SK-N-SH (cell line): ENCODE measurements around the gene HYAL1. TPM values are rescaled to one million over a fixed set of nuclear protein-coding genes. Genes with fewer than 3 reads are reported as not detected.

Experiments
- CTCF ChIA-PET: fragments of 300-600, 350-600 bp; formaldehyde crosslinking; extraction: SDS; loops from one replicate; lab custom pipeline; 2021; lab: Yijun Ruan, JAX
- POLR2A ChIA-PET: fragments of 350-600 bp; sonication (Branson Sonifier 250); formaldehyde crosslinking; extraction: SDS; loops from one replicate; lab custom pipeline; 2020; ENCODE audit warnings: antibody characterized with exemption, inconsistent platforms; lab: Yijun Ruan, JAX
- DNase-seq: peaks from one replicate; pipeline ENCODE4 v3.0.0; 2012
- H2AFZ ChIP-seq: fragments of 200-600 bp; sonication (generic); 2 replicates; pipeline ENCODE4 v1.8.1; 2016; ENCODE audit warnings: antibody characterized with exemption, mild to moderate bottlenecking, low read depth
- H3F3A ChIP-seq: fragments of 200-600 bp; sonication (generic); replicated peaks from 2 replicates; pipeline ENCODE3; 2016; ENCODE audit warnings: antibody characterized with exemption, mild to moderate bottlenecking; ENCODE audit not compliant: insufficient read depth
- H3K27ac ChIP-seq, 2 experiments: fragments of 200-500 bp in 1 of 2; fragments of 200-600 bp in 1 of 2; sonication (Bioruptor generic) in 1 of 2; sonication (generic), shearing (Covaris generic) in 1 of 2; 2 replicates each; pipeline versions ENCODE4 v1.5.1 to v1.6.1; 2014 to 2016; ENCODE audit warnings: low read depth in 2 of 2, inconsistent platforms in 1 of 2, low read length in 1 of 2, mild to moderate bottlenecking in 1 of 2, mixed read lengths in 1 of 2
- H3K27me3 ChIP-seq: fragments of 200-600 bp; sonication (generic), shearing (Covaris generic); 2 replicates; pipeline ENCODE4 v1.6.1; 2016; ENCODE audit warnings: mixed run types; ENCODE audit not compliant: insufficient read depth
- H3K36me3 ChIP-seq, 2 experiments: fragments of 200-500 bp in 1 of 2; fragments of 200-600 bp in 1 of 2; sonication (Bioruptor generic) in 1 of 2; sonication (generic) in 1 of 2; replicated peaks in 1 of 2; 2 replicates each; pipeline versions ENCODE3 to v1.5.1; 2014 to 2016; ENCODE audit warnings: low read length in 1 of 2, mild to moderate bottlenecking in 1 of 2; ENCODE audit not compliant: insufficient read depth in 2 of 2, control insufficient read depth in 1 of 2
- H3K4me1 ChIP-seq, 2 experiments: fragments of 200-500 bp in 1 of 2; fragments of 200-600 bp in 1 of 2; sonication (Bioruptor generic) in 1 of 2; sonication (generic), shearing (Covaris generic) in 1 of 2; 2 replicates each; pipeline versions ENCODE4 v1.5.1 to v1.6.1; 2014 to 2016; ENCODE audit warnings: low read depth in 1 of 2, low read length in 1 of 2, mixed run types in 1 of 2; ENCODE audit not compliant: insufficient read depth in 2 of 2, control insufficient read depth in 1 of 2
- H3K4me2 ChIP-seq: fragments of 200-600 bp; sonication (generic), shearing (Covaris generic); 2 replicates; pipeline ENCODE4 v1.6.1; 2017; ENCODE audit warnings: mixed run types
- H3K4me3 ChIP-seq, 2 experiments: fragments of 200-500 bp in 1 of 2; fragments of 200-600 bp in 1 of 2; sonication (Bioruptor generic) in 1 of 2; sonication (generic), shearing (Covaris generic) in 1 of 2; 2 replicates each; pipeline versions ENCODE4 v1.5.1 to v1.8.1; 2014 to 2016; ENCODE audit warnings: low read depth in 2 of 2, inconsistent platforms in 1 of 2, low read length in 1 of 2, mild to moderate bottlenecking in 1 of 2, mixed read lengths in 1 of 2, moderate library complexity in 1 of 2
- H3K79me2 ChIP-seq: fragments of 200-600 bp; sonication (generic); 2 replicates; pipeline ENCODE4 v1.8.1; 2017; ENCODE audit warnings: mild to moderate bottlenecking; ENCODE audit not compliant: insufficient read depth
- H3K9ac ChIP-seq: fragments of 200-600 bp; sonication (generic); 2 replicates; pipeline ENCODE4 v1.6.1; 2017; ENCODE audit warnings: mixed run types
- H3K9me2 ChIP-seq: fragments of 200-600 bp; sonication (generic); 2 replicates; pipeline ENCODE4 v1.6.1; 2017; ENCODE audit warnings: mixed run types
- H3K9me3 ChIP-seq: fragments of 200-600 bp; sonication (generic); 2 replicates; pipeline ENCODE4 v1.6.1; 2017; ENCODE audit warnings: mixed run types, mild to moderate bottlenecking, moderate library complexity
- H4K20me1 ChIP-seq: fragments of 200-600 bp; sonication (generic); 2 replicates; pipeline ENCODE4 v1.6.1; 2017; ENCODE audit warnings: mild to moderate bottlenecking, mixed run types; ENCODE audit not compliant: insufficient read depth
- EP300 ChIP-seq, 2 experiments: IDR thresholded peaks; 2 replicates each; pipeline versions ENCODE4 v1.4.0 to v1.6.1; 2012; ENCODE audit warnings: borderline replicate concordance in 1 of 2, low read depth in 1 of 2, low read length in 1 of 2
- GATA2 ChIP-seq: sonication (generic); formaldehyde crosslinking; IDR thresholded peaks from 2 replicates; pipeline ENCODE4 v1.5.0; 2020; ENCODE audit warnings: mild to moderate bottlenecking, missing genetic modification reagents
- IRF3 ChIP-seq: fragments of 150-350 bp; IDR thresholded peaks from 2 replicates; pipeline ENCODE4 v1.6.1; 2016; ENCODE audit warnings: mild to moderate bottlenecking, low read depth, low read length
- JUND ChIP-seq: IDR thresholded peaks from 2 replicates; pipeline ENCODE4 v1.4.0; 2012
- POLR2AphosphoS5 ChIP-seq: IDR thresholded peaks from 2 replicates; pipeline ENCODE4 v1.6.1; 2012; ENCODE audit warnings: low read depth, low read length
- RXRA ChIP-seq: IDR thresholded peaks from 2 replicates; pipeline ENCODE4 v1.4.0; 2012; ENCODE audit warnings: low read depth, mild to moderate bottlenecking, borderline replicate concordance
- WGBS: methylation state at CpG from one replicate; pipeline ENCODE4 v1.1.6; 2017; ENCODE audit warnings: low lambda C conversion rate; 5-methylcytosine and 5-hydroxymethylcytosine counted together
- polyA plus RNA-seq, 3 experiments: library from polyadenylated mRNA; depleted of rRNA; stranded (reverse); fragments of >200 nt; gene quantifications; 2 replicates each; pipeline ENCODE4 v1.2.3, GENCODE V29; 2012
- TF ChIP-seq, protein P1 (sequence below): IDR thresholded peaks from 2 replicates; pipeline ENCODE4 v1.4.0; 2012; ENCODE audit warnings: low read depth
- TF ChIP-seq, protein P2 (sequence below): fragments of 200-600 bp; sonication (generic); IDR thresholded peaks from 2 replicates; pipeline ENCODE4 v1.6.1; 2017; ENCODE audit warnings: antibody characterized with exemption, mild to moderate bottlenecking, moderate library complexity

HYAL1 gene
- polyA plus RNA-seq, 1 of the 3 experiments (the other 2 are of a cell fraction): 0.30 TPM

GRCh38 chr3:50324351-50325112 is 21.2 kb upstream of the HYAL1 start (continued):
- no peak for TF ChIP-seq IRF3
- TF ChIP-seq, protein P1, sequence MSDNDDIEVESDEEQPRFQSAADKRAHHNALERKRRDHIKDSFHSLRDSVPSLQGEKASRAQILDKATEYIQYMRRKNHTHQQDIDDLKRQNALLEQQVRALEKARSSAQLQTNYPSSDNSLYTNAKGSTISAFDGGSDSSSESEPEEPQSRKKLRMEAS: no peak
- TF ChIP-seq JUND: no peak
- no peak for TF ChIP-seq RXRA
- no peak for TF ChIP-seq EP300 (IDR thresholded peaks at IDR 0.05; ENCODE audit: borderline replicate concordance in 1 of 2, low read depth in 1 of 2, low read length in 1 of 2)
- TF ChIP-seq, protein P2, sequence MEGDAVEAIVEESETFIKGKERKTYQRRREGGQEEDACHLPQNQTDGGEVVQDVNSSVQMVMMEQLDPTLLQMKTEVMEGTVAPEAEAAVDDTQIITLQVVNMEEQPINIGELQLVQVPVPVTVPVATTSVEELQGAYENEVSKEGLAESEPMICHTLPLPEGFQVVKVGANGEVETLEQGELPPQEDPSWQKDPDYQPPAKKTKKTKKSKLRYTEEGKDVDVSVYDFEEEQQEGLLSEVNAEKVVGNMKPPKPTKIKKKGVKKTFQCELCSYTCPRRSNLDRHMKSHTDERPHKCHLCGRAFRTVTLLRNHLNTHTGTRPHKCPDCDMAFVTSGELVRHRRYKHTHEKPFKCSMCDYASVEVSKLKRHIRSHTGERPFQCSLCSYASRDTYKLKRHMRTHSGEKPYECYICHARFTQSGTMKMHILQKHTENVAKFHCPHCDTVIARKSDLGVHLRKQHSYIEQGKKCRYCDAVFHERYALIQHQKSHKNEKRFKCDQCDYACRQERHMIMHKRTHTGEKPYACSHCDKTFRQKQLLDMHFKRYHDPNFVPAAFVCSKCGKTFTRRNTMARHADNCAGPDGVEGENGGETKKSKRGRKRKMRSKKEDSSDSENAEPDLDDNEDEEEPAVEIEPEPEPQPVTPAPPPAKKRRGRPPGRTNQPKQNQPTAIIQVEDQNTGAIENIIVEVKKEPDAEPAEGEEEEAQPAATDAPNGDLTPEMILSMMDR: peak; percentile 81
- TF ChIP-seq, all 33 proteins: peak for 4

DNA sequence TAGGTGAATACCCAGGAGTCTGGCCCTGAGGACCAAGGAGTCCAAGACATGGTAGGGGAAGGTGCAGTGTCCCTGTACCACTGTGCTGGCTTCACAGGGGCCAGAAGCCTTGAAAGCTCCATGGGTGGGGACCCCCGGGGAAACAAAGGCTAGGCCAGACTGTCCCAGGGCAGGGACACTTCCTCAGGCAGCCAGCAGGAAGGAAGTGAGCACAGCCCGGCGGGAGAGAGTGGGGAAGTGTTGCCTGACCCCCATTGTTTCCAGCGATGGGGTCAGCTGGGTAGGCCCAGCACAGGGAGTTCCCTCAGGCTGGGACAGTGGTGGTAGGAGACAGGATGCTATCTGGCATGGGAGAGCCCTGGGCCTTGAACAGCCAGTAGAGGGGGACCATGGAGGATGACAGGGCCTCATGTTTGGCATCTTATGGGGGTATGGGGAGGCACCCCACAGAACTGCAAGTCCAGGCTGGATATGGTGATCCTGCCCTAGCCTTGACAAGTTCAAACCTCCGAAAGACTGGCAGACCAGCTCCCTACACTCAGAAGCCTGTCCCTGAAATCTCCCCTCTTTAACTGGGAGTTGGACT is 20.3 kb upstream of the HYAL1 start:
- Histone ChIP-seq H3K9me3 (no peaks in the 10 kb centered on the region), H3K4me1 (peaks cover 0 to 44% of the 10 kb centered on the region in 2 experiments; a peak in 2 of 4 replicates), H3K9ac (no peak overlapping the region), H3K27ac (no peak overlapping the region), H3K4me3 (no peak overlapping the region), H3K9me2 (no peaks in the 10 kb centered on the region), H3F3A (peaks cover 14% of the 10 kb centered on the region), H3K27me3 (no peaks in the 10 kb centered on the region), H4K20me1 (no peaks in the 10 kb centered on the region), H3K4me2 (no peak overlapping the region), H2AFZ (no peak overlapping the region), H3K36me3 (peaks cover 8 to 33% of the 10 kb centered on the region in 2 experiments), H3K79me2 (peaks cover 45% of the 10 kb centered on the region)
- DNase-seq: no peak
- ChIA-PET CTCF (interaction anchor here (0.7 to 6.0 kb wide), 27 partner anchors 9 to 290 kb away, joined by 3 to 60 read pairs (median 4); partner anchors contain the start of genes HYAL1, HYAL3, NAA80 and RASSF1), POLR2A (interaction anchor here (1.6 to 1.7 kb wide), 2 partner anchors 13 to 32 kb away, joined by 4 to 6 read pairs; partner anchors contain the start of gene IFRD2)
- TF ChIP-seq POLR2AphosphoS5: 0 out of 2 replicates have a peak, but pooled peaks have one; percentile 21
- TF ChIP-seq GATA2 (CRISPR knock-in tag): no peak
- 87% methylated on average over 2 of the region's 5 CpGs for WGBS
